Activated CD4-positive, alpha-beta T cell treated with anti-CD3 and anti-CD28 coated beads, Interleukin-2, amount 50 U/mL, for 4 hours (primary cell): ENCODE measurements around the gene NXPH1.

ENCODE experiments used
- DNase-seq, 2 experiments: peaks; one replicate each; pipeline ENCODE4 v3.0.0-alpha.2; 2020

NXPH1 gene

GRCh38 chr7:8742837-8743236 lies 309.4 kb downstream of the NXPH1 start:
- no peak for DNase-seq

GRCh38 chr7:8747338-8747737 lies 313.9 kb downstream of the NXPH1 start:
- no peak for DNase-seq

GRCh38 chr7:8751557-8752231 lies 318.3 kb downstream of the NXPH1 start:
- DNase-seq, result no peak

DNA sequence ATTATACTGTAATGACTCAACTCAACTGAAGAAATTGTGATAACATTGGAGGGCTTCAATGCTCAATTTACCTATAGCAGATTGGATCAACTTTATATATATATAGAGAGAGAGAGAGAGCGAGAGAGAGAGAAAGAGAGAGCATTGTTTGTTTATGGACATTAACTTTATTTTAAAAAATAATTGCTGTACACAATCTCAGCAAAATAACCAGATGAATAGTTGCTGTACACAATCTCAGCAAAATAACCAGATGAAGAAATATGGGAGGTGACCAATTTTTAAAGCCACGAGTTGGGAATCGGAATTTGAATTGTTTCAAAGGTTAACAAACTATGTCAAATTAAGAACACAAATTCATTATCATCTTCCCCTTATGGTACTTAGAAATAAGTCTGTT lies 319.9 kb downstream of the NXPH1 start:
- no peak for DNase-seq

DNA sequence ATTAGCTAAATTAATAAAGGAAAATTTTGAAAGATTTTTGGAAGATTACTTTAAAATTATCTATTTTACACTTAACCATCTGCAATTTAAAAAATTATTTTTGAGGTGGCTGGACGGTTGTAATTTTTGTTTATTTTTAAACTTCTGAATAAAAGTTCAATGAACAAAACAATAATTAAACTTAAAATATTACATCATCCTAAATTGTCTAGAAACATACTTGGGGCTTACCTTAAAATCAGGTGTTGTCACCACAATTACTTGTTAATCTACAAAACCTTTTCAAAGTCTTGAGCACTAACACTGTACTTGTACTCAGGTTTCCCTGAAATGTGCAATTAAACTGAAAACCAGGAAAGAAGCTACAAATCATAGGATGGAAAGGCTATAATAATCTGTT lies 328.3 kb downstream of the NXPH1 start:
- DNase-seq, result no peak

GRCh38 chr7:8762803-8763202 lies 329.4 kb downstream of the NXPH1 start:
- no peak for DNase-seq

- DNase-seq, result no peak
Observed at GRCh38 chr7:8765374-8765773, 332.0 kb downstream of the NXPH1 start.

GRCh38 chr7:8773518-8773917 lies 340.1 kb downstream of the NXPH1 start:
- DNase-seq, result no peak

DNA sequence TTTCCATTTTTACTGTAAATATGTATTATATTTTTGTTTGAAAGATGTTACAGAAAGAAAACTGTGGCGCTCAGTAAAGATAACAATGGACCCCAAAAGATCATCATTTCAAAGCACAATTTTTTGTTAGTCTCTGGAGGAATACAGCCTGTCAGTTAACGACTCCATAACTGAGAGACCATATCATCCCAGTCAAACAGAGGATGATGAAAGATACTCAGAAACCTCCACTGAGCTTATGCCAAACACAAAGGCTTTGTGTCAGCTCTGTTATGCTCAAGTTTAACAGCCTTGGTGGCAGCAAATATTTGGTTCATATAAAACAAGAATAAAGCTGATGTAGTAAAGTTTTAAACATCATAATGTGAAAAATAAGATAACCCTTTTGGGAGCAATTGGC lies 345.1 kb downstream of the NXPH1 start:
- no peak for DNase-seq

DNA sequence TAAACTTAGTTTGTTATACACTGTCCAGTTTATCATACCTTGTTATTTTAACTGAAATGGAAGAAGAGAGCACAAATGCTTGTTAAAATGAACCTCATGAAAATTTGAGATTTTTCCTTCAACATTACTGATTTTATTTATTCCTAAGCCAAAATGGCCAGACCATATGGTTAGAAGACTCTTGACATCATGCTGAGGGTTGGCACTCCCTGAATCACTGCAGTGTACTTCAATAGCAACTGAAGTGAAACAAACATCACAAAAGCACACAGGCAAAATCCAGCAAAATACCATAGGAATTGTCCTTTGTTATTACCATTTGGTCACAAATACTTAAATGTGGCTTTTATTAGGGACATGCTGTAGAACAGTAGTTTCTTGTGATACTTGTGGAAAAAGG lies 347.8 kb downstream of the NXPH1 start:
- no peak for DNase-seq

DNA sequence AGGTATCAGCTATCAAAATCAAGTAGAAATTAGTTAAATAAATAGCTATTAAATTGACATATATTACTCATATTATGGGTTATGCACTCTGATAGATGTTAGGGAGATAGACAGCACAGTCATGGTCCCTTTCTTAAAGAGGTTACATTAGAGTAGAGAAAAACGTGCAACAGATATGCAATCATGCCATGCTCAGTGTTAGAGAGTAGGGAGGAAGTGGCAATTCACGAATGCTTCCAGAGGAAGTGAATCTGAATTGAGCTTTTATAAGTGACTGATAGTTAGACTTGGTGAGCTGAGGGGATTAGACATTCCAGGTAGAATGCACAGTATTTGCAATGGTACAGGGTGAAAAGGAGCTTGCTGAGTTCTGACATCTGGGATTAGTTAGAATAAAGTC lies 349.8 kb downstream of the NXPH1 start:
- DNase-seq, result no peak

- no peak for DNase-seq
Observed at GRCh38 chr7:8785081-8785480, 351.7 kb downstream of the NXPH1 start.

- no peak for DNase-seq
Observed at GRCh38 chr7:8800986-8801385, 367.6 kb downstream of the NXPH1 start.
